Vagina (tissue), 2 donors: ENCODE measurements around the gene KANSL1L. TPM values are rescaled to one million over a fixed set of nuclear protein-coding genes. Genes with fewer than 3 reads are reported as not detected.
"Not testable (repeated sequence)": the region's sequence is repeated elsewhere in the genome, so short reads cannot be mapped to it uniquely, and the experiment has no call there.

ENCODE experiments used
- DNase-seq, 2 donors: peaks; one replicate each; pipeline ENCODE4 v3.0.0-alpha.2; 2017; ENCODE audit errors: extremely low spot score in 2 of 2
- H3K27ac ChIP-seq: fragments of 200-600 bp; sonication (generic); one replicate; pipeline ENCODE4 v1.5.1; 2019
- H3K27me3 ChIP-seq: fragments of 200-600 bp; sonication (generic); one replicate; pipeline ENCODE4 v1.5.1; 2019
- H3K36me3 ChIP-seq, 2 donors: fragments of 200-600 bp; sonication (generic); one replicate each; pipeline ENCODE4 v1.5.1; 2017 to 2019
- H3K4me1 ChIP-seq: fragments of 200-600 bp; sonication (generic); one replicate; pipeline ENCODE4 v1.5.1; 2019
- H3K4me3 ChIP-seq, 2 donors: fragments of 200-600 bp; sonication (generic); 1 replicate in 1 of 2; 2 replicates in 1 of 2; pipeline ENCODE4 v1.5.1; 2016 to 2019
- H3K9me3 ChIP-seq: fragments of 200-600 bp; sonication (generic); one replicate; pipeline ENCODE4 v1.5.1; 2019
- POLR2A ChIP-seq, 2 donors: fragments of 450-650 bp; IDR thresholded peaks; one replicate each; pipeline ENCODE4 v1.6.1; 2017; ENCODE audit warnings: antibody characterized with exemption in 2 of 2, mild to moderate bottlenecking in 2 of 2, moderate library complexity in 2 of 2
- POLR2AphosphoS5 ChIP-seq, 2 donors: sonication (generic); formaldehyde crosslinking; IDR thresholded peaks; one replicate each; pipeline ENCODE4 v1.9.0; 2017; ENCODE audit warnings: antibody characterized with exemption in 2 of 2, mild to moderate bottlenecking in 2 of 2, low read depth in 1 of 2; ENCODE audit not compliant: insufficient read depth in 1 of 2
- intact Hi-C: fragments of 100-400 bp; cut with DNase I; formaldehyde crosslinking; loops from one replicate; pipeline ENCODE4 v1.15.1; 2023
- total RNA-seq: library from RNA; depleted of rRNA; stranded (reverse); fragments of >200 nt; gene quantifications from one replicate; pipeline ENCODE4 v1.2.3, GENCODE V29; 2016
- TF ChIP-seq, protein P1 (sequence below), 3 experiments: fragments of 450-650 bp in 2 of 3; fragments of 200-600 bp in 1 of 3; sonication (generic) in 1 of 3; IDR thresholded peaks; one replicate each; pipeline ENCODE4 v1.5.1; 2017 to 2019; ENCODE audit warnings: antibody characterized with exemption in 3 of 3, mild to moderate bottlenecking in 2 of 3, moderate library complexity in 2 of 3

The KANSL1L gene
- total RNA-seq, 1 donor from 2014 or later = 29.7 TPM

GRCh38 chr2:210195101-210195852 is 24.1 kb upstream of the KANSL1L start:
- Histone ChIP-seq H3K4me1 (no peaks in the 10 kb centered on the region), H3K27me3 (no peaks in the 10 kb centered on the region), H3K4me3 (no peak overlapping the region), H3K27ac (no peak overlapping the region), H3K36me3 (no peaks in the 10 kb centered on the region), H3K9me3 (no peaks in the 10 kb centered on the region)
- TF ChIP-seq, protein P1, sequence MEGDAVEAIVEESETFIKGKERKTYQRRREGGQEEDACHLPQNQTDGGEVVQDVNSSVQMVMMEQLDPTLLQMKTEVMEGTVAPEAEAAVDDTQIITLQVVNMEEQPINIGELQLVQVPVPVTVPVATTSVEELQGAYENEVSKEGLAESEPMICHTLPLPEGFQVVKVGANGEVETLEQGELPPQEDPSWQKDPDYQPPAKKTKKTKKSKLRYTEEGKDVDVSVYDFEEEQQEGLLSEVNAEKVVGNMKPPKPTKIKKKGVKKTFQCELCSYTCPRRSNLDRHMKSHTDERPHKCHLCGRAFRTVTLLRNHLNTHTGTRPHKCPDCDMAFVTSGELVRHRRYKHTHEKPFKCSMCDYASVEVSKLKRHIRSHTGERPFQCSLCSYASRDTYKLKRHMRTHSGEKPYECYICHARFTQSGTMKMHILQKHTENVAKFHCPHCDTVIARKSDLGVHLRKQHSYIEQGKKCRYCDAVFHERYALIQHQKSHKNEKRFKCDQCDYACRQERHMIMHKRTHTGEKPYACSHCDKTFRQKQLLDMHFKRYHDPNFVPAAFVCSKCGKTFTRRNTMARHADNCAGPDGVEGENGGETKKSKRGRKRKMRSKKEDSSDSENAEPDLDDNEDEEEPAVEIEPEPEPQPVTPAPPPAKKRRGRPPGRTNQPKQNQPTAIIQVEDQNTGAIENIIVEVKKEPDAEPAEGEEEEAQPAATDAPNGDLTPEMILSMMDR (IDR thresholded peaks at IDR 0.05) = peak; percentile 55 to 66 (median 63)
- no peak for TF ChIP-seq POLR2AphosphoS5 (IDR thresholded peaks at IDR 0.05; ENCODE audit: insufficient read depth in 1 of 2, low read depth in 1 of 2)
- TF ChIP-seq POLR2A (IDR thresholded peaks at IDR 0.05) = no peak
- intact Hi-C loops = no loop called here
- no peak for DNase-seq

DNA sequence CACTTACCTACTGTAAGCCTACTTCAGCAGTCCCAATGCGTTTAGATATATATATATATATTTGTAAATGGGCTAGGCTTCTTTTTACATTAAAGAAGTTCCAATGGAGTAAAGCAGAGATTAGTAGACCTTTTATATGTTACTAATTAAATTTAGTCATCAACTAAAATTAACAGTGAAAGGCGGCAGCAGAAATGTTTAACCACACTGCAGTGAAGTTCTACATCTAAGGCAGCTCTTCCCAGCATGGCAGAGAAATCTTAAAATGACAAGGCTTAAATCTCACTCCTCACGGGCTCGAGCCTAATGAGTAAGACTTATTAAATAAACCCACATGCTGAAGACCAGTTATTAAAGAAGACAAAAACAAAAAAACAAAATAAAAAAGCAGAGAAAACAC is 19.1 kb upstream of the KANSL1L start:
- DNase-seq = no peak
- intact Hi-C loops = no loop called here
- H3K27ac ChIP-seq = no peak overlapping the region

DNA sequence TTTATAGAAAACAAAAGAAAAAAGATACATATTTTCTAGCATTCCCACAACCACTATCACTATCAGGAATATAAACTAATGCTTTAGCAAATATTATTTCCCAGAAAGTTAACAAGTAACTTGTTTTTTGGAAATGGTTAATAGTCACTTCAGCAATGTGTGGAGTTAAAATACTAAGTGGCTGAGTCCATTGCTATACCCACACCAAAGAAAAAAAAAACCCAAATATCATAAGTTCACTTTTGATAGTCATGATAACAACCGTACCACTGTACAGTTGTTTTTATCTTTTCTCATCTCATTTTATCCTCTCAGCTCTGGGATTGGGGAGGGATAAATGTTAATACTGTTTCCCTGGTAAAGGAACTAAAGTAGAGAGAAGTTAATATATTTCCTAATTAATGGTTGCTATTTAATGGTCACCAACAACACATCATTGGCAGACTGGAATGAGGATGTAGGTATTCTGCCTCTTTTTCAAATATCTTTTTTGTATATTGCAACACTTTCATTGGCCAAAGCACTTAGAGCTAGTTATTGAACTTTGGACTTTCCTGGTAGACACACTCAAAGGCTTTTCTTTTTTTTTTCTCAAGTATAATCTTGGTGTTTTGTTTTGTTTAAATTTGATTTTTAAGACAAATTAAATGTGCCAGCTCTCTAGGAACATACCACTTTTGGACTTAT is 18.4 kb upstream of the KANSL1L start:
- H3K27ac ChIP-seq = no peak overlapping the region
- intact Hi-C loops = no loop called here

More for the DNA sequence above, 19.1 kb upstream of the KANSL1L start:
- Histone ChIP-seq H3K4me1 (no peaks in the 10 kb centered on the region), H3K4me3 (no peak overlapping the region), H3K27me3 (no peaks in the 10 kb centered on the region), H3K9me3 (no peaks in the 10 kb centered on the region), H3K36me3 (no peaks in the 10 kb centered on the region)
- TF ChIP-seq POLR2AphosphoS5 (IDR thresholded peaks at IDR 0.05; ENCODE audit: insufficient read depth in 1 of 2, low read depth in 1 of 2) (no peak), POLR2A (IDR thresholded peaks at IDR 0.05) (no peak)
- TF ChIP-seq, protein P1 (IDR thresholded peaks at IDR 0.05) = no peak

DNA sequence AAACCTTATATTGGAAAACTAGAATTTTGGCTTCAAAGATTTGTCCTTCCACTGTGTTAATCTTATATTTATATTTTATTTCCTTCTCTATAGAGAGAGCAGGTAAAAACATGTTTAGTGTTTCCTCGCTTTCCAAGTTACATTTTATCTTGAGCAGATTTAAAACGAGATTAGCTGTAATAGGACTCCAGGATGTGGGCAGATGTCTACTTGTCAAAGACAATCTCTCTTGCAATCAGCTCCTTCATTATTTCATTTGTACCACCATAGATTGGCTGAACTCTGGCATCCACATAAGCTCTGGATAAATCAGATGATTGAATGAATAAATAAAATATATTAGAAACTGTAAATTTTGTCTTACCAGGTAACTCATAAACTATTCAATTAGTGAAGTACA is 17.5 kb upstream of the KANSL1L start:
- Histone ChIP-seq H3K4me3 (no peak overlapping the region), H3K4me1 (no peaks in the 10 kb centered on the region), H3K27ac (no peak overlapping the region), H3K27me3 (no peaks in the 10 kb centered on the region), H3K9me3 (peaks cover 10% of the 10 kb centered on the region), H3K36me3 (no peaks in the 10 kb centered on the region)
- no peak for DNase-seq
- no peak for TF ChIP-seq POLR2A (IDR thresholded peaks at IDR 0.05)
- intact Hi-C loops = no loop called here

More for the DNA sequence above, 18.4 kb upstream of the KANSL1L start:
- peaks cover 1% of the 10 kb centered on the region for H3K9me3 ChIP-seq
- no peak for TF ChIP-seq POLR2A (IDR thresholded peaks at IDR 0.05)
- TF ChIP-seq, protein P1 (IDR thresholded peaks at IDR 0.05) = no peak
- no peak for TF ChIP-seq POLR2AphosphoS5 (IDR thresholded peaks at IDR 0.05; ENCODE audit: insufficient read depth in 1 of 2, low read depth in 1 of 2)
- no peaks in the 10 kb centered on the region for H3K27me3 ChIP-seq
- no peaks in the 10 kb centered on the region for H3K36me3 ChIP-seq
- H3K4me3 ChIP-seq = no peak overlapping the region
- DNase-seq = no peak
- no peaks in the 10 kb centered on the region for H3K4me1 ChIP-seq

- H3K36me3 ChIP-seq = no peaks in the 10 kb centered on the region
Observed at GRCh38 chr2:210188190-210188589, 17.0 kb upstream of the KANSL1L start.

GRCh38 chr2:210183936-210184335 is 12.7 kb upstream of the KANSL1L start:
- intact Hi-C loops, DNase-seq, H3K27ac ChIP-seq, H3K27me3 ChIP-seq, H3K36me3 ChIP-seq, H3K4me1 ChIP-seq, H3K4me3 ChIP-seq: not testable (repeated sequence)
- peaks cover 12% of the 10 kb centered on the region for H3K9me3 ChIP-seq

More at GRCh38 chr2:210188190-210188589, 17.0 kb upstream of the KANSL1L start:
- Histone ChIP-seq H3K4me1 (no peaks in the 10 kb centered on the region), H3K27me3 (no peaks in the 10 kb centered on the region), H3K9me3 (peaks cover 12% of the 10 kb centered on the region), H3K27ac (no peak overlapping the region), H3K4me3 (no peak overlapping the region)
- no peak for DNase-seq
- intact Hi-C loops = no loop called here
- TF ChIP-seq, protein P1 (IDR thresholded peaks at IDR 0.05) = no peak
- TF ChIP-seq POLR2AphosphoS5 (IDR thresholded peaks at IDR 0.05; ENCODE audit: insufficient read depth in 1 of 2, low read depth in 1 of 2) (no peak), POLR2A (IDR thresholded peaks at IDR 0.05) (no peak)

GRCh38 chr2:210181606-210182088 is 10.4 kb upstream of the KANSL1L start:
- H3K27me3 ChIP-seq, H3K27ac ChIP-seq, H3K36me3 ChIP-seq, H3K4me1 ChIP-seq, DNase-seq, H3K4me3 ChIP-seq, intact Hi-C loops: not testable (repeated sequence)
- peaks cover 12% of the 10 kb centered on the region for H3K9me3 ChIP-seq

- H3K27me3 ChIP-seq, H3K27ac ChIP-seq, H3K36me3 ChIP-seq, intact Hi-C loops, DNase-seq, H3K4me3 ChIP-seq, H3K4me1 ChIP-seq: not testable (repeated sequence)
- peaks cover 12% of the 10 kb centered on the region for H3K9me3 ChIP-seq
Observed at GRCh38 chr2:210181033-210181605, 9.9 kb upstream of the KANSL1L start.
